ENCODE results near the gene NUP50.

DNA sequence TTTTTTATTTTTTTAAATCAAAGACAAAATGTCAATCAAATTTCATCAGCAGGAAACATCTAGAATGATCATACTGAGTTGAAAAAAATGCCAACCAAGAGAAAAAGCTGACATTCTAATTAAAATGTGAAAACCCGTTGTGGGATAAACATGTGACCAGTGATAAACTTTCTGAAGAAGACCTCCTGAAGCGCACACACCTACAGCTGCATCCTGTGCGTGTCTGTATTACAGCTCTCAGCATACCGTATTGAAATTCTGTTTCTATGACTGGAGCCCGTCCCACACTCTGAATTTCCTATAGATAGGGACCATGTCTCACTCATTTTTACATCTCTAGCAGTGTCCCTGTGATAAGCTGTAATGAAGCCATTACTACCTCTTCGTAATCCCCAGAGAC is 12.2 kb upstream of the NUP50 start:
- TF ChIP-seq NFRKB (IDR thresholded peaks at IDR 0.05) (no peak), LEF1 (IDR thresholded peaks at IDR 0.05; ENCODE audit: borderline replicate concordance) (no peak), FOXM1 (IDR thresholded peaks at IDR 0.05; ENCODE audit: borderline replicate concordance) (no peak), SUZ12 (IDR thresholded peaks at IDR 0.05) (no peak), SP1 (IDR thresholded peaks at IDR 0.05) (no peak), TARDBP (IDR thresholded peaks at IDR 0.05) (no peak), FOXK2 (IDR thresholded peaks at IDR 0.05) (no peak), L3MBTL2 (conservative IDR thresholded peaks at IDR 0.05) (no peak), HDGF (IDR thresholded peaks at IDR 0.05; ENCODE audit: borderline replicate concordance) (no peak), ZNF384 (IDR thresholded peaks at IDR 0.05) (no peak), BHLHE40 (IDR thresholded peaks at IDR 0.05; ENCODE audit: borderline replicate concordance) (no peak)
